K562 (cell line): ENCODE results near the gene PRSS38. TPM values are rescaled to one million over a fixed set of nuclear protein-coding genes. Genes with fewer than 3 reads are reported as not detected.

ENCODE experiments used
- E2F1 ChIP-seq: sonication (generic); formaldehyde crosslinking; IDR thresholded peaks from 2 replicates; pipeline ENCODE4 v1.8.1; 2023; ENCODE audit warnings: mild to moderate bottlenecking, missing genetic modification reagents, moderate library complexity
- TRIM28 ChIP-seq: fragments of 450-650 bp; IDR thresholded peaks from 2 replicates; pipeline ENCODE4 v1.6.1; 2017
- U2AF1 ChIP-seq: fragments of 200-400 bp; formaldehyde crosslinking; optimal IDR thresholded peaks from 2 replicates; pipeline ENCODE3; 2017; ENCODE audit warnings: mild to moderate bottlenecking, low read depth, low read length, moderate library complexity
- ZBTB1 ChIP-seq: sonication (generic); formaldehyde crosslinking; IDR thresholded peaks from 2 replicates; pipeline ENCODE4 v1.8.1; 2023; ENCODE audit warnings: missing genetic modification reagents, low read depth, mild to moderate bottlenecking, borderline replicate concordance
- ZBTB5 ChIP-seq: fragments of 450-650 bp; IDR thresholded peaks from 2 replicates; pipeline ENCODE4 v1.6.1; 2017; ENCODE audit warnings: antibody characterized with exemption
- ZNF764 ChIP-seq: fragments of 250-450 bp; sonication (Bioruptor Pico); IDR thresholded peaks from 2 replicates; pipeline ENCODE4 v1.4.0; 2020; ENCODE audit warnings: low read depth, mild to moderate bottlenecking, moderate library complexity
- polyA plus RNA-seq, 8 experiments: library from polyadenylated mRNA; depleted of rRNA in 4 of 8; stranded (reverse) in 5 of 8; unstranded in 3 of 8; fragments of >200 nt; fragmentation: Nextera tagmentation in 2 of 8; fragmentation: Illumina TruSeq in 1 of 8; extraction: Ambion mirVana in 2 of 8; extraction: Trizol in 1 of 8; gene quantifications; 2 replicates each; pipeline versions ENCODE4 v1.2.1 to v1.2.3, GENCODE V29; 2011 to 2014; ENCODE audit warnings: inconsistent platforms in 1 of 8, missing spikeins in 1 of 8
- total RNA-seq, 7 experiments: library from RNA; depleted of rRNA in 6 of 7; stranded (reverse); fragments of >200 nt in 6 of 7; fragmentation: Illumina TruSeq in 2 of 7; extraction: Trizol in 2 of 7; gene quantifications; 2 replicates each; pipeline versions ENCODE4 v1.2.1 to v1.2.3, GENCODE V29; 2011 to 2021; ENCODE audit warnings: low replicate concordance in 1 of 7

Gene PRSS38
- total and polyA plus RNA-seq, 9 of the 15 experiments (the other 6 are each of a cell fraction or from before 2014, with no cell fraction given) = 0.09 to 0.14 TPM; not detected in 7

DNA sequence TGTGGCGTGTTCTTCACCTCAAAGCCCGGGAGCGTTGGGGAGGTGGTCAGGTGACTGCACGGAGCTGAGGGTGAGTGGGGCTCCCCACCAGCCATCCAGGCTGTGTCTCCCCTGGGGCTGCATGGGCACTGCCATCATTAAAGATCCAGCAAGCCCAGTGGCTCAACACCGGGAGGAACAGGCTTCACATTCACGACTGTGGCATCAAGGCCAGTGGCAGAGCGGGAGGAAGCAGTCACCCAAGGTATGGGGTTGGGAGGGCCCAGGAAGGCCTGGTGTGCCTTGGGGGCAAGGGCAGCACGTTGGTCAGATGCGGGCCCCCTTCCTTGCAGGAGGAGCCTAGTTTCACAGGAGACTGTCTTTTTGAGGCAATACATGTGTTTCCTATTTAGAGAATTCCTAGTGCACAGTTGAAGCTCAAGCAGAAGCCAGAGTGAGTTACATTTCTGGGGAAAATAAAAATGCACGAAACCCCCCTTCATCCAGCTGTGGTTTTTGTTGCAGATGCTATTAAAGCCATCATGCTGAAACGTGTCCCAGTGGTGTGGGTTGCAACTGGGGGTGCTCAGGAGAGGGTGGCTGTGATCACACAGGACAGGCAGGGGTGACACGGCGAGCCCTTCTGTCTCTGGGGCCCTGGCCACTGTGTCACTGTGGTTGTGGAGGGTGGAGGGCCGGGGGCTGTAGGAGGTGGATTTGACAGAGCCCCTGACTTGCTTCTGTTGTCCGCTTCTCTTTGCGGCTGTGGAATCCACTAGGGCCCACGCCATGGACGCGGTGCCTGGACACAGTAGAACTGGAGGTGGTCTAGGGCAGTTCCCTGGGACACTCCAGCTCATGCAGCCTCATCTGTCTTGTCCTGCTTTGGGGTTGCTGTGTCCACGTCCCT lies 46.2 kb upstream of the PRSS38 start (continued):
- TF ChIP-seq E2F1 (CRISPR knock-in tag) (no peak), U2AF1 (no peak), TRIM28 (no peak), ZBTB1 (CRISPR knock-in tag) (no peak), ZNF764 (CRISPR knock-in tag) (no peak), ZBTB5 (no peak)
